HEK293 (cell line): ENCODE data around the gene WTIP.
A peak's percentile ranks its signal among the peaks of the same experiment; 100 is the strongest.

Experiments
- CTCF ChIA-PET: fragments of 350-600 bp; formaldehyde crosslinking; extraction: SDS; loops from one replicate; lab custom pipeline; 2021; ENCODE audit warnings: antibody characterized with exemption; lab: Yijun Ruan, JAX
- POLR2A ChIA-PET: fragments of 300-600 bp; formaldehyde crosslinking; extraction: SDS; loops from one replicate; lab custom pipeline; 2020; ENCODE audit warnings: antibody characterized with exemption, inconsistent platforms; lab: Yijun Ruan, JAX
- H3K27ac ChIP-seq: fragments of 200-500 bp; sonication (Bioruptor generic); 2 replicates; pipeline ENCODE4 v1.5.1; 2014; ENCODE audit warnings: low read depth, low read length, control low read depth, inconsistent platforms; ENCODE audit errors: extremely low read depth
- H3K36me3 ChIP-seq, 2 experiments: fragments of 200-500 bp in 1 of 2; sonication (Bioruptor generic) in 1 of 2; 1 replicate in 1 of 2; 2 replicates in 1 of 2; pipeline ENCODE4 v1.5.1; 2014 to 2017; ENCODE audit warnings: inconsistent platforms in 2 of 2, low read length in 2 of 2; ENCODE audit not compliant: control insufficient read depth in 2 of 2, insufficient read depth in 1 of 2
- H3K4me1 ChIP-seq: fragments of 200-500 bp; sonication (Bioruptor generic); 2 replicates; pipeline ENCODE4 v1.5.1; 2014; ENCODE audit warnings: mild to moderate bottlenecking, low read length, inconsistent platforms; ENCODE audit not compliant: control insufficient read depth, insufficient read depth
- H3K4me3 ChIP-seq: 2 replicates; pipeline ENCODE4 v1.5.1; 2011; ENCODE audit warnings: low read depth, mild to moderate bottlenecking, control low read depth, low read length, moderate library complexity
- H3K9me3 ChIP-seq: fragments of 200-500 bp; sonication (Bioruptor generic); 2 replicates; pipeline ENCODE4 v1.5.1; 2014; ENCODE audit warnings: low read depth, low read length, inconsistent platforms; ENCODE audit not compliant: control insufficient read depth, insufficient read depth
- EGR2 ChIP-seq: fragments of 450-650 bp; formaldehyde crosslinking; IDR thresholded peaks from 2 replicates; pipeline ENCODE4 v1.5.1; 2016; ENCODE audit warnings: low read depth, missing biosample characterization, missing genetic modification characterization
- GLIS1 ChIP-seq: fragments of 450-650 bp; formaldehyde crosslinking; IDR thresholded peaks from 2 replicates; pipeline ENCODE4 v1.5.1; 2016; ENCODE audit warnings: missing biosample characterization, missing genetic modification characterization
- KLF1 ChIP-seq: fragments of 450-650 bp; formaldehyde crosslinking; IDR thresholded peaks from 2 replicates; pipeline ENCODE4 v1.5.1; 2016; ENCODE audit warnings: missing biosample characterization, missing genetic modification characterization
- KLF10 ChIP-seq: fragments of 450-650 bp; IDR thresholded peaks from 2 replicates; pipeline ENCODE4 v1.5.1; 2018; ENCODE audit warnings: missing biosample characterization, mild to moderate bottlenecking, missing genetic modification characterization
- KLF17 ChIP-seq: fragments of 450-650 bp; formaldehyde crosslinking; IDR thresholded peaks from 2 replicates; pipeline ENCODE4 v1.5.1; 2016; ENCODE audit warnings: missing biosample characterization, missing genetic modification characterization
- MEIS1 ChIP-seq: sonication (generic); formaldehyde crosslinking; IDR thresholded peaks from 2 replicates; pipeline ENCODE4 v1.8.1; 2022; ENCODE audit warnings: missing genetic modification reagents, mild to moderate bottlenecking, borderline replicate concordance
- PATZ1 ChIP-seq: fragments of 450-650 bp; formaldehyde crosslinking; IDR thresholded peaks from 2 replicates; pipeline ENCODE4 v1.5.1; 2016; ENCODE audit warnings: missing biosample characterization, missing genetic modification characterization
- REPIN1 ChIP-seq: fragments of 450-650 bp; formaldehyde crosslinking; IDR thresholded peaks from 2 replicates; pipeline ENCODE4 v1.5.1; 2017; ENCODE audit warnings: missing biosample characterization, missing genetic modification characterization, low read depth
- SP3 ChIP-seq: fragments of 450-650 bp; formaldehyde crosslinking; IDR thresholded peaks from 2 replicates; pipeline ENCODE4 v1.5.1; 2016; ENCODE audit warnings: missing biosample characterization, missing genetic modification characterization
- SP7 ChIP-seq: fragments of 450-650 bp; formaldehyde crosslinking; IDR thresholded peaks from 2 replicates; pipeline ENCODE4 v1.5.1; 2016; ENCODE audit warnings: missing biosample characterization, missing genetic modification characterization
- YY1 ChIP-seq: fragments of 450-650 bp; formaldehyde crosslinking; IDR thresholded peaks from 2 replicates; pipeline ENCODE4 v1.5.1; 2018; ENCODE audit warnings: missing biosample characterization, missing genetic modification characterization
- YY2 ChIP-seq: fragments of 450-650 bp; formaldehyde crosslinking; IDR thresholded peaks from 2 replicates; pipeline ENCODE4 v1.5.1; 2016; ENCODE audit warnings: missing biosample characterization, missing genetic modification characterization
- ZBTB1 ChIP-seq: fragments of 450-650 bp; formaldehyde crosslinking; IDR thresholded peaks from 2 replicates; pipeline ENCODE4 v1.5.1; 2016; ENCODE audit warnings: missing biosample characterization, missing genetic modification characterization
- ZBTB17 ChIP-seq: fragments of 450-650 bp; formaldehyde crosslinking; IDR thresholded peaks from 2 replicates; pipeline ENCODE4 v1.5.1; 2016; ENCODE audit warnings: missing biosample characterization, missing genetic modification characterization
- ZBTB8A ChIP-seq: fragments of 450-650 bp; formaldehyde crosslinking; IDR thresholded peaks from 2 replicates; pipeline ENCODE4 v1.5.1; 2016; ENCODE audit warnings: missing biosample characterization, missing genetic modification characterization
- ZEB2 ChIP-seq: fragments of 450-650 bp; formaldehyde crosslinking; IDR thresholded peaks from 2 replicates; pipeline ENCODE4 v1.5.1; 2016; ENCODE audit warnings: missing biosample characterization, missing genetic modification characterization
- ZFP69B ChIP-seq: fragments of 450-650 bp; formaldehyde crosslinking; IDR thresholded peaks from 2 replicates; pipeline ENCODE4 v1.5.1; 2016; ENCODE audit warnings: missing biosample characterization, missing genetic modification characterization
- ZNF146 ChIP-seq: fragments of 450-650 bp; formaldehyde crosslinking; IDR thresholded peaks from 2 replicates; pipeline ENCODE4 v1.5.1; 2016; ENCODE audit warnings: missing biosample characterization, missing genetic modification characterization
- ZNF2 ChIP-seq: fragments of 450-650 bp; formaldehyde crosslinking; IDR thresholded peaks from 2 replicates; pipeline ENCODE4 v1.5.1; 2016; ENCODE audit warnings: missing biosample characterization, missing genetic modification characterization
- ZNF24 ChIP-seq: fragments of 450-650 bp; formaldehyde crosslinking; IDR thresholded peaks from 2 replicates; pipeline ENCODE4 v1.5.1; 2016; ENCODE audit warnings: missing biosample characterization, missing genetic modification characterization
- ZNF335 ChIP-seq: fragments of 450-650 bp; formaldehyde crosslinking; conservative IDR thresholded peaks from 2 replicates; pipeline ENCODE4 v1.5.1; 2016; ENCODE audit warnings: missing biosample characterization, missing genetic modification characterization
- ZNF404 ChIP-seq: fragments of 450-650 bp; formaldehyde crosslinking; IDR thresholded peaks from 2 replicates; pipeline ENCODE4 v1.5.1; 2017; ENCODE audit warnings: missing biosample characterization, missing genetic modification characterization
- ZNF426 ChIP-seq: fragments of 450-650 bp; formaldehyde crosslinking; IDR thresholded peaks from 2 replicates; pipeline ENCODE4 v1.5.1; 2017; ENCODE audit warnings: missing biosample characterization, missing genetic modification characterization, mild to moderate bottlenecking, inconsistent platforms, moderate library complexity
- ZNF521 ChIP-seq: fragments of 450-650 bp; formaldehyde crosslinking; IDR thresholded peaks from 2 replicates; pipeline ENCODE4 v1.5.1; 2017; ENCODE audit warnings: missing biosample characterization, mild to moderate bottlenecking, missing genetic modification characterization
- ZNF530 ChIP-seq: fragments of 450-650 bp; formaldehyde crosslinking; IDR thresholded peaks from 2 replicates; pipeline ENCODE4 v1.5.1; 2016; ENCODE audit warnings: low read depth, missing biosample characterization, missing genetic modification characterization
- ZNF600 ChIP-seq: fragments of 450-650 bp; formaldehyde crosslinking; IDR thresholded peaks from 2 replicates; pipeline ENCODE4 v1.5.1; 2016; ENCODE audit warnings: missing biosample characterization, missing genetic modification characterization
- ZNF629 ChIP-seq: fragments of 450-650 bp; formaldehyde crosslinking; IDR thresholded peaks from 2 replicates; pipeline ENCODE4 v1.5.1; 2017; ENCODE audit warnings: missing biosample characterization, missing genetic modification characterization
- ZSCAN23 ChIP-seq: fragments of 450-650 bp; formaldehyde crosslinking; IDR thresholded peaks from 2 replicates; pipeline ENCODE4 v1.5.1; 2016; ENCODE audit warnings: missing biosample characterization, missing genetic modification characterization
- ZXDB ChIP-seq: fragments of 450-650 bp; formaldehyde crosslinking; IDR thresholded peaks from 2 replicates; pipeline ENCODE4 v1.5.1; 2016; ENCODE audit warnings: missing biosample characterization, missing genetic modification characterization
- TF ChIP-seq, protein P1 (sequence below): fragments of 450-650 bp; formaldehyde crosslinking; IDR thresholded peaks from 2 replicates; pipeline ENCODE4 v1.5.1; 2017; ENCODE audit warnings: missing biosample characterization, missing genetic modification characterization
- TF ChIP-seq, protein P2 (sequence below): fragments of 450-650 bp; formaldehyde crosslinking; IDR thresholded peaks from 2 replicates; pipeline ENCODE4 v1.5.1; 2017; ENCODE audit warnings: missing biosample characterization, missing genetic modification characterization

The WTIP gene

GRCh38 chr19:34475975-34476594 lies 5.5 kb upstream of the WTIP start:
- H3K36me3 ChIP-seq = peaks cover 35 to 36% of the 10 kb centered on the region in 2 experiments
- no peak overlapping the region for H3K4me3 ChIP-seq
- TF ChIP-seq KLF1 (tag by site-specific recombination) = no peak
- TF ChIP-seq PATZ1 (tag by site-specific recombination) = peak; percentile 44; the same call in 1 of the 2 replicates
- TF ChIP-seq MEIS1 (CRISPR knock-in tag) = no peak
- TF ChIP-seq, protein P1, sequence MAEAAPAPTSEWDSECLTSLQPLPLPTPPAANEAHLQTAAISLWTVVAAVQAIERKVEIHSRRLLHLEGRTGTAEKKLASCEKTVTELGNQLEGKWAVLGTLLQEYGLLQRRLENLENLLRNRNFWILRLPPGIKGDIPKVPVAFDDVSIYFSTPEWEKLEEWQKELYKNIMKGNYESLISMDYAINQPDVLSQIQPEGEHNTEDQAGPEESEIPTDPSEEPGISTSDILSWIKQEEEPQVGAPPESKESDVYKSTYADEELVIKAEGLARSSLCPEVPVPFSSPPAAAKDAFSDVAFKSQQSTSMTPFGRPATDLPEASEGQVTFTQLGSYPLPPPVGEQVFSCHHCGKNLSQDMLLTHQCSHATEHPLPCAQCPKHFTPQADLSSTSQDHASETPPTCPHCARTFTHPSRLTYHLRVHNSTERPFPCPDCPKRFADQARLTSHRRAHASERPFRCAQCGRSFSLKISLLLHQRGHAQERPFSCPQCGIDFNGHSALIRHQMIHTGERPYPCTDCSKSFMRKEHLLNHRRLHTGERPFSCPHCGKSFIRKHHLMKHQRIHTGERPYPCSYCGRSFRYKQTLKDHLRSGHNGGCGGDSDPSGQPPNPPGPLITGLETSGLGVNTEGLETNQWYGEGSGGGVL (tag by site-specific recombination) = peak; percentile 13; the same call in 1 of the 2 replicates
- TF ChIP-seq ZNF530 (tag by site-specific recombination) = no peak
- no peak for TF ChIP-seq ZBTB8A (tag by site-specific recombination)
- TF ChIP-seq, protein P2, sequence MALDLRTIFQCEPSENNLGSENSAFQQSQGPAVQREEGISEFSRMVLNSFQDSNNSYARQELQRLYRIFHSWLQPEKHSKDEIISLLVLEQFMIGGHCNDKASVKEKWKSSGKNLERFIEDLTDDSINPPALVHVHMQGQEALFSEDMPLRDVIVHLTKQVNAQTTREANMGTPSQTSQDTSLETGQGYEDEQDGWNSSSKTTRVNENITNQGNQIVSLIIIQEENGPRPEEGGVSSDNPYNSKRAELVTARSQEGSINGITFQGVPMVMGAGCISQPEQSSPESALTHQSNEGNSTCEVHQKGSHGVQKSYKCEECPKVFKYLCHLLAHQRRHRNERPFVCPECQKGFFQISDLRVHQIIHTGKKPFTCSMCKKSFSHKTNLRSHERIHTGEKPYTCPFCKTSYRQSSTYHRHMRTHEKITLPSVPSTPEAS (tag by site-specific recombination) = peak; percentile 77
- TF ChIP-seq SP7 (tag by site-specific recombination) = 0 out of 2 replicates have a peak, but pooled peaks have one; percentile 24
- TF ChIP-seq ZSCAN23 = 0 out of 2 replicates have a peak, but pooled peaks have one; percentile 64
- TF ChIP-seq ZNF146 = 0 out of 2 replicates have a peak, but pooled peaks have one; percentile 2
- TF ChIP-seq ZNF24 = 0 out of 2 replicates have a peak, but pooled peaks have one; percentile 44
- TF ChIP-seq ZEB2 (tag by site-specific recombination) = 0 out of 2 replicates have a peak, but pooled peaks have one; percentile 19
- no peak for TF ChIP-seq ZNF426 (tag by site-specific recombination)
- peak; percentile 48; the same call in 1 of the 2 replicates for TF ChIP-seq ZXDB
- no peak for TF ChIP-seq YY1 (tag by site-specific recombination)
- no peak for TF ChIP-seq ZNF404
- TF ChIP-seq ZFP69B (tag by site-specific recombination) = peak; percentile 55; the same call in 1 of the 2 replicates
- TF ChIP-seq SP3 = no peak
- TF ChIP-seq YY2 = no peak
- no peak for TF ChIP-seq ZBTB1
- peak; percentile 92 for TF ChIP-seq ZBTB17 (tag by site-specific recombination)
- no peak for TF ChIP-seq KLF10 (tag by site-specific recombination)
- TF ChIP-seq ZNF335 (tag by site-specific recombination) = 0 out of 2 replicates have a peak, but pooled peaks have one; percentile 15
- peak; percentile 32 for TF ChIP-seq ZNF600 (tag by site-specific recombination)
- peak; percentile 36; the same call in 1 of the 2 replicates for TF ChIP-seq GLIS1 (tag by site-specific recombination)
- 0 out of 2 replicates have a peak, but pooled peaks have one; percentile 41 for TF ChIP-seq ZNF2
- TF ChIP-seq EGR2 (tag by site-specific recombination) = no peak
- 0 out of 2 replicates have a peak, but pooled peaks have one; percentile 21 for TF ChIP-seq REPIN1 (tag by site-specific recombination)
- peak; percentile 73 for TF ChIP-seq ZNF629 (tag by site-specific recombination)
- no peak for TF ChIP-seq ZNF521 (tag by site-specific recombination)
- peak; percentile 28; the same call in 1 of the 2 replicates for TF ChIP-seq KLF17 (tag by site-specific recombination)
- H3K27ac ChIP-seq = no peak overlapping the region
- H3K9me3 ChIP-seq = no peaks in the 10 kb centered on the region
- ChIA-PET CTCF (interaction anchor here (1.1 to 3.0 kb wide), 2 partner anchors 24 to 46 kb away, joined by 3 to 9 read pairs; no protein-coding TSS in a partner anchor), POLR2A (interaction anchor here (1.3 kb wide), 1 partner anchor 48 kb away, joined by 3 read pairs; the partner anchor contains the start of gene UBA2)
- peaks cover 1% of the 10 kb centered on the region for H3K4me1 ChIP-seq
